Measurements from ENCODE around the gene F2.

F2 gene

DNA sequence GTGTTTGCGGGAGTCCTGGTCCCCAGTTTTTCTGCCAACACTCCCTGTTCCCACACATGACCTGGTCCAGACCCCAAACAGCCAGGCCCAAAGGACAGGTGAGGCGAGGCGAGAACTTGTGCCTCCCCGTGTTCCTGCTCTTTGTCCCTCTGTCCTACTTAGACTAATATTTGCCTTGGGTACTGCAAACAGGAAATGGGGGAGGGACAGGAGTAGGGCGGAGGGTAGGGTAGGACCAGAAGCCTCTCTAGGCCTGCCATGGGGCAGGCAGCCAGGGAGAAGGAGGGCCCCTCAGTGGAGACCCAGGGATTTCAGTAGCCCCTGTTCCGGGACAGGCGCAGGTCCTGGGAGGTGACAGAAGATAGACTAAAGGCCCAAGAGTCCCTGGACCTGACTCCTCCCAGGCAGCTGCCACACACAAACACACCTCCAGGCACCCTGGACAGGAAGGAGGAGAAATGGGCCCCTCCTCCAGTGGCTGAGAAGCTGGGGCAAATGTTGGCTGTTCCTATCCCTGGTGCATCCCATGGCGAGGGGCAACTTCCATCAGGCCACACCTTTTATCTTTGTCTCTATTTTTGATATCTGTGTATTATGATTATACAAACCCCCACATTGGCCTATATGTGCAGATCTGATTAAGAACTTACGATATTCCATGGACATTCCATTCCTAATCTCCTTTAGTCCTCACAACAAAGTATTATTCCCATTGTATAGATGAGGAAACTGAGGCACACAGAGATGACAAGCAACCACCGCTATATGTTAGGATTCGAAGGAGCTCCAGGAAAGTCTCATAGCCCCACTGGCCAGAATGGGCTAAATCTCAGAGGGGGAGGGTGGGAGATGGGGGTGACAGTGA is 626 bp upstream of the F2 start:
- DNase-seq: no peak

GRCh38 chr11:46719543-46720218 is 668 bp downstream of the F2 start:
- DNase-seq: no peak

GRCh38 chr11:46721286-46721685 is 2.3 kb downstream of the F2 start:
- DNase-seq: no peak

- no peak for DNase-seq
These were observed 3.7 kb downstream of the F2 start for GRCh38 chr11:46722566-46723358.

- DNase-seq: no peak
These were observed 4.3 kb downstream of the F2 start for GRCh38 chr11:46723359-46723680.

DNA sequence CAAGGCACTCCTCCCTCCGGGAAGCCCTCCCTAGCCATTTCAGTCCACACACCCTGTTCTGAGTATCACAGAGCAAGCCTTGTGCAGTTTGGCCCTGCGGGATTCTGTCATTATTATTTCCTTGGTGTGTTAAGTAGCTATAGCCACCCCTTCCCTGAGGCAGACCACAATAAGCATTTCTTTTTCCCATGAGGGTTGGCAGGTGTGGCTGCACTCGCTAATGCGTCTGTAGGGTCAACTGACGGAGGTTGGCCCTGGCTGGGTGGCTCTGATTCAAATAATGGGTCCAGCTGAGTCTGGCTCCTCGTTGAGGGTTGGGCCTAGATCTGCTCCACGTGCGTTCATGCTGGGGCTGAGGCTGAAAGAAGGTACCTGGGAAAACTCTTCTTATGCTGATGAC is 5.1 kb downstream of the F2 start:
- no peak for DNase-seq

DNA sequence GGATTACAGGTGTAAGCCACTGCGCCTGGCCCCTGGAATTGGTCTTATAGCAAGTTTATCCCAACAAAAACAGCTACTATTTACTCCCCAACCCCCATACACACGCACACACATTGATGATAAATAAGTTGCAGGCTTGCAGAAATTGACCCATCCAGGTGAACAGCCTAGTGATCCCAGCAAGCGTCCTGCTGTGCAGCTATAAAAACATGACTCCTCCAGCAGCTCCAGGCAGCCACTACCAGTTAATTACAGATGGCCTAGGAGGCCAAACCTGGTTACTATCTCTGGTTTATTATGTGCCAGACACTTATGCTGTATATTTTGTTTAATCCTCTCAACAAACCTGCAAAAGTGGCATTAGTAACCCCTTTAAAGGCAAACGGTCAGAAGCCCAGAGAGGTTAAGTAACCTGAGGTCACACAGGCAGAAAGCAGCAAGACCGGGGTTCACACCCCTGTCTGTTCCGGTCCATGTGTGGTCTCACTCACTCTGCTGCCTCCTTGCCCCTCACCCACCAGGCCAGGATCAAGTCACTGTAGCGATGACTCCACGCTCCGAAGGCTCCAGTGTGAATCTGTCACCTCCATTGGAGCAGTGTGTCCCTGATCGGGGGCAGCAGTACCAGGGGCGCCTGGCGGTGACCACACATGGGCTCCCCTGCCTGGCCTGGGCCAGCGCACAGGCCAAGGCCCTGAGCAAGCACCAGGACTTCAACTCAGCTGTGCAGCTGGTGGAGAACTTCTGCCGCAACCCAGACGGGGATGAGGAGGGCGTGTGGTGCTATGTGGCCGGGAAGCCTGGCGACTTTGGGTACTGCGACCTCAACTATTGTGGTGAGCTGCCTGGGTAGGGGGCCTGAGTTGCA is 6.6 kb downstream of the F2 start:
- no peak for DNase-seq

- DNase-seq: no peak
These were observed 7.3 kb downstream of the F2 start for GRCh38 chr11:46726206-46726862.

DNA sequence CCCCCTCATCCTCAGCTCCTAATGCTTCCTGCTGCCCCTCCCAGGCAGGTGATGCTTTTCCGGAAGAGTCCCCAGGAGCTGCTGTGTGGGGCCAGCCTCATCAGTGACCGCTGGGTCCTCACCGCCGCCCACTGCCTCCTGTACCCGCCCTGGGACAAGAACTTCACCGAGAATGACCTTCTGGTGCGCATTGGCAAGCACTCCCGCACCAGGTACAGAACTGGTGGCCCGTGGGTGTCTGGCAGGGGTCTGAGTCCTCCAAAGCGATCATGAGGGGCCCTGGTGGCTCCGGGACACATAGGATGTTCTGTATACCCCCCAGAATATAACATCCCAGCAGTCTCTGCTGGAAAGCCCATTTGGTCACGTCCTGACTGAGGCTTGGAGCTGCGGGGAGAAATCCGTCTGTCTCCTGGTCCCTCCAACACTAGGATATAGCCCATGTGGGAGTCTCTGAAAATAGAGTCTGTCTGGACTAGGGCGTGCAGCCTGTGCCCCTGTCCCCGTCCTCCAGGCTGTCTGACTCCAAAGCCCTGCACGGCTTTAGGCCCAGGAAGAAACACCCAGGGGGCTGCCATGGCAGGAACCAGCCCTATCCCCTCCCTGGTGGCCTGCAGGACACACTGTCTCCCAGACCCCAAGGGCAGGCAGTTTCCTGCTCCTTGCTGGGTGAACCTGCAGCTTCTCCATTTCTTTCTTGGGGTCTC is 9.1 kb downstream of the F2 start:
- DNase-seq: no peak

DNA sequence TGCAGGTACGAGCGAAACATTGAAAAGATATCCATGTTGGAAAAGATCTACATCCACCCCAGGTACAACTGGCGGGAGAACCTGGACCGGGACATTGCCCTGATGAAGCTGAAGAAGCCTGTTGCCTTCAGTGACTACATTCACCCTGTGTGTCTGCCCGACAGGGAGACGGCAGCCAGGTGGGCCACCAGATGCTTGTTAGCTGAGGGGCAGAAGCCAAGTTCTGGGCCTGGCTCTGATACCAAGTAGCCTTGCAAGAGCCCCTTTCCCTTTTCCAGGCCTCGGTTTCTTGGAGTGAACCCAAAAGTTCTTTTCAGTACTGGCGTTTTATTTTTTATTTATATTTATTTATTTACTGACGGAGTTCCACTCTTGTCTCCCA is 9.6 kb downstream of the F2 start:
- DNase-seq: no peak

DNA sequence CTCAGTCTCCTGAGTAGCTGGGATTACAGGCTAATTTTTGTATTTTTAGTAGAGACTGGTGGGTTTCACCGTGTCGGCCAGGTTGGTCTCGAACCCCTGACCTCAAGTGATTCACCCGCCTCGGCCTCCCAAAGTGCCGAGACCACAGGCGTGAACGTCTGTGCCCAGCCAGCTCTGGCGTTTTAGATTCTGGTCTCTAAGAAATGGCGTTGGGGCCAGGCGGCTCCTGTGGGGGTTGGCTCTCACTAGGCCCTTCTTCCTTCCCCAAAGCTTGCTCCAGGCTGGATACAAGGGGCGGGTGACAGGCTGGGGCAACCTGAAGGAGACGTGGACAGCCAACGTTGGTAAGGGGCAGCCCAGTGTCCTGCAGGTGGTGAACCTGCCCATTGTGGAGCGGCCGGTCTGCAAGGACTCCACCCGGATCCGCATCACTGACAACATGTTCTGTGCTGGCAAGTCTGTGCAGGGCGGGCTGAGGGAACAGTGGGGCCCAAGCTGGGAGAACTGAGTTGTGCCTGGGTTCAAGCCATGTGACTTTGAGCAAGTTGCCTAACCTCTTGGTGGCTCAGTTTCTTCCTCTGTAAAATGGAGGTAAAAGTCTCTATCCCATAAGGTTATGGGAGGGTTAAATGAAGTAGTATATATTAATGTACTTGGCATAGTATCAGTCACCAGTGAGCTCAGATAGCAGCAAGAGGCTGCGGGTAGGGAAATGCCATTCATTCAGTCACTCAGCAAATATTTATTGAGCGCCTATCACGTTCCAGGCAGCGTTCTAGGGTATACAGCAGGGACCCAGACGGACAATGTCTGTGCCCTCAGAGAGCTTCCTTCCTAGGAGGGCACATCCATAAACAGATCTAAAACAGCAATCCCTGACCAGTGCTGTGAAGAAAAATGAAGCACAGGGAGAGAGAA is 10.4 kb downstream of the F2 start:
- no peak for DNase-seq

DNA sequence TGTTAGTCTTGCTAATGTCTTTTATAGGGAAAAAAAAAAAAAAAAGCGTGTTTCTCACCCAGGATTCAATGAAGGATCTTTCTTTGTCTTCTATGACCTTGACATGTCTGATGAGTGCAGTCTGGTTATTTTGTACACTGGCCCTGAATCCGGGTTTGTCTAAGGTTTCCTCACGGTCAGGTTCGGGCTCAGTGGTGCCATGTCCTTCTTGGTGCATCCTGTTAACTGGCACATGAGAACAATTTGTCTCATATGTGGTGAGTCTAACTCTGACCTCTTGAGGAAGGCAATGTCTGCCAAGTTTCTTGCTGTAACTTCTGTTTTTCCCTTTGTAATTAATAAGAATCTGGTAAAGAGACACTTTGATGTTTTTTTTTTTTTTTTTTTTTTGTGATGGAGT is 12.5 kb downstream of the F2 start:
- DNase-seq: no peak

DNA sequence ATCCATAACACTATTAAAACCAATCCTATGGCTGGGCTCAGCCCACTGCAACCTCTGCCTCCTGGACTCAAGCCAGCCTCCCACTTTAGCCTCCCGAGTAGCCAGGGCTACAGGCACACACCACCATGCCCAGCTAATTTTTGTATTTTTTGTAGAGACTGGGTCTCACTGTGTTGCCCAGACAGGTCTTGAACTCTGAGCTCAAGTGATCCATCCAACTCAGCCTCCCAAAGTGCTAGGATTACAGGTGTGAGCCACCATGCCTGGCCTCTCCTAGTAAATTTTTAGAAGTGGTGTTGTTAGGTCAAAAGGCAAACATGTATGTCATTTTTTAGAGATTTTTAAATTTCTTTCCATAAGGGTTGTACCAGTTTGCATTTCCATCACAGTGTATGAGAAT is 14.2 kb downstream of the F2 start:
- DNase-seq: no peak

- DNase-seq: no peak
These were observed 17.1 kb downstream of the F2 start for GRCh38 chr11:46736146-46736545.

- no peak for DNase-seq
These were observed 17.6 kb downstream of the F2 start for GRCh38 chr11:46736615-46737014.

GRCh38 chr11:46737699-46738098 is 18.7 kb downstream of the F2 start:
- no peak for DNase-seq

GRCh38 chr11:46738887-46739286 is 19.9 kb downstream of the F2 start:
- no peak for DNase-seq

DNA sequence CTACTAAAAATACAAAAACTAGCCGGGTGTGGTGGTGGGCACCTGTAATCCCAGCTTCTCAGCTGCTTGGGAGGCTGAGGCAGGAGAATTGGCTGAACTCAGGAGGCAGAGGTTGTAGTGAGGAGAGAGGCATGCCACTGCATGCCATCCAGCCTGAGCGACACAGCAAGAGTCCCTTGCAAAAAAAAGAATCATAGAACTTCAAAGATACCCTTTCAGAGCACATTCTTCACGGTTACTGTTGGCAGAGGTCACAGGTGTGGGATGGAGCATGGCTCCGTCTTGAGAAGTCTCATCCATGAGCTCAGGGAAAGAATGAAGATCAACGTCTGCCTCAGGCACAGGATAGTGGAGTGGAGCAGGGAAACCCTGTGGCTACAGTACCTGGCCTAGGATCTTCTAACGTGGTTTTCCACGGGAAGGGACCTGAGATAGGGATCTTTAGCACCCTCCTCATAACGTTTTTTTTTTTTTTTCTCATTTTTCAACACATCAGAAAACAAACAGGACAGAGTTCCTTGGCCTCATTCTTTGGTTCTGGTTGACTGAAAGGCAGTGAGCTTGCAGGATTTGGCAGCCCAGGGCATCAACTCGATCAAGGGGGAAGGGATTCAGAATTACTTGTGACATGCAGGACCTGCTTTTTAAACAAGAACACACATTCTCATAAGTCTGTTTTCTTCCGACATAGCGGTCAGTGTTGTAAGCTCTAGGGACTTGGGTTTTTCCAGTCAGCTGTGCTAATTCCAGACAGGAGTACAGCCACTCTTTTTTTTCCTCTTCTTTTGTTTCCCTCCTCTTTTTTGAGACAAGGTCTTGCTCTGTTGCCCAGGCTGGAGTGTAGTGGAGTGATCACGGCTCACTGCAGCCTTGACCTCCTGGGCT is 22.8 kb downstream of the F2 start:
- no peak for DNase-seq

GRCh38 chr11:46743043-46743442 is 24.0 kb downstream of the F2 start:
- DNase-seq: no peak
